HL-60 (cell line): ENCODE data around the gene COG8.

Source experiments
- DNase-seq, 2 experiments: peaks; one replicate each; pipeline ENCODE4 v3.0.0-alpha.2; 2010 to 2020; ENCODE audit warnings: low read depth in 1 of 2, low spot score in 1 of 2
- H3K27ac ChIP-seq: fragments of 250-450 bp; sonication (Bioruptor Pico); replicated peaks from 2 replicates; pipeline ENCODE4 v1.5.1; 2020; ENCODE audit warnings: mild to moderate bottlenecking, moderate library complexity
- H3K27me3 ChIP-seq: fragments of 250-450 bp; sonication (Bioruptor Pico); 2 replicates; pipeline ENCODE4 v1.5.1; 2021; ENCODE audit warnings: mild to moderate bottlenecking, moderate library complexity; ENCODE audit not compliant: insufficient read depth, poor library complexity, severe bottlenecking
- H3K4me3 ChIP-seq: replicated peaks from 2 replicates; pipeline ENCODE4 v1.5.1; 2011; ENCODE audit warnings: mild to moderate bottlenecking, control low read depth, low read length; ENCODE audit not compliant: insufficient read depth
- GABPA ChIP-seq: IDR thresholded peaks from 2 replicates; pipeline ENCODE4 v1.6.1; 2012; ENCODE audit warnings: low read depth
- POLR2AphosphoS5 ChIP-seq: IDR thresholded peaks from 2 replicates; pipeline ENCODE4 v1.6.1; 2012; ENCODE audit warnings: low read depth
- SPI1 ChIP-seq: IDR thresholded peaks from 2 replicates; pipeline ENCODE4 v1.6.1; 2012; ENCODE audit warnings: low read depth, mild to moderate bottlenecking, borderline replicate concordance
- TF ChIP-seq, protein P1 (sequence below): IDR thresholded peaks from one replicate; pipeline ENCODE4 v1.5.1; 2011; ENCODE audit warnings: low read length, control low read depth, inconsistent platforms; ENCODE audit not compliant: insufficient read depth
- TF ChIP-seq, protein P2 (sequence below): IDR thresholded peaks from 2 replicates; pipeline ENCODE4 v1.6.1; 2012; ENCODE audit warnings: low read depth; ENCODE audit not compliant: insufficient replicate concordance

COG8 gene

DNA sequence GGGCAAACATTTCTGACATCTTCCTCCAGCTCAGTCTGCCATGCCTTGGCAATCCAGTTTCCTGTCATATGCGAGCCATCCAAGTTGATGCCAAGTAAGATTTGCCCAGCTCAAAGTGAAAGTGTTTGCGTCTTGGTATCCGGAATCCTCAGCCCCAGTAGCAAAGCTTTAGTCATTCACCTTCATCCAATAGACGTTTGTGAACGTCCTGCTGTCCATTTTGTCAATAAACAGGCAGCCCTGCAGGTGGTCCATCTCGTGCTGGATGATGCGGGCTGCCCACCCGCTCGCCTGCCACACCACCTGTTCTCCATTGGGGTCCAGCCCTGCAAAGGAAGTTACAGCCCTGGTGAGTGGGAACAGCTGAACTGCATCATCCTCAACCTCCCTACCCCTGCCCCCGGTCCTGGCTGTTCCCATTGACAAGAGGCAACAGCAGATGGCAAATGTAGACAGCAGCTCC, 10.5 kb downstream of the COG8 start:
- no peak for DNase-seq
- Histone ChIP-seq H3K27ac (peak overlapping the region; percentile 69), H3K4me3 (peak overlapping the region; percentile 85)

DNA sequence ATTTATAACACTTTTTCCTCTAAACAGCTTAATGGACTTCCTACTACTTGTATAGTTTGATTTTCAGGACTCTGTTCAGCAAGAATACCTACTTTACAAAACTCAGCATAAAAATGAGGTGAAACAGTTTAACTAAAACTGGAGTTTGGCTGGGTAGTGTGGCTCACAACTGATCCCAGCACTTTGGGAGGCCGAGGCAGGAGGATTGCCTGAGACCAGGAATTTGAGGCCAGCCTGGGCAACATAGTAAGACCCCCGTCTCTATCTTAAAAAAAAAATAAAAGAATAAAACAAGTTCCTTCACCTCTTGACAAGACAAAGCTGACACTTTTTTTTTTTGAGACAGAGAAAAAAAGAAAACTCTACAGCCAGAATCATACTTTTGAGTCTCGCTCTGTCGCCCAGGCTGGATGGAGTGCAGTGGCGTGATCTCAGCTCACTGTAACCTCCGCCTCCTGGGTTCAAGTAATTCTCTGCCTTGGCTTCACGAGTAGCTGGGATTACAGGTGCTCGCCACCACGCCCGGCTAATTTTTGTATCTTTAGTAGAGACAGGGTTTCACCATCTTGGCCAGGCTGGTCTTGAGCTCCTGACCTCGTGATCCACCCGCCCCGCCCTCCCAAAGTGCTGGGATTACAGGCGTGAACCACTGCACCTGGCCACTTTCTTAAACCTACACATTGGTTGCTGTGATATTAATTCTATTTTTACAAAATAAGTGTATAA, 11.6 kb downstream of the COG8 start:
- Histone ChIP-seq H3K27ac (peak overlapping the region; percentile 69), H3K27me3 (no peaks in the 10 kb centered on the region), H3K4me3 (peak overlapping the region; percentile 85)
- DNase-seq, result no peak
- TF ChIP-seq, protein P1, sequence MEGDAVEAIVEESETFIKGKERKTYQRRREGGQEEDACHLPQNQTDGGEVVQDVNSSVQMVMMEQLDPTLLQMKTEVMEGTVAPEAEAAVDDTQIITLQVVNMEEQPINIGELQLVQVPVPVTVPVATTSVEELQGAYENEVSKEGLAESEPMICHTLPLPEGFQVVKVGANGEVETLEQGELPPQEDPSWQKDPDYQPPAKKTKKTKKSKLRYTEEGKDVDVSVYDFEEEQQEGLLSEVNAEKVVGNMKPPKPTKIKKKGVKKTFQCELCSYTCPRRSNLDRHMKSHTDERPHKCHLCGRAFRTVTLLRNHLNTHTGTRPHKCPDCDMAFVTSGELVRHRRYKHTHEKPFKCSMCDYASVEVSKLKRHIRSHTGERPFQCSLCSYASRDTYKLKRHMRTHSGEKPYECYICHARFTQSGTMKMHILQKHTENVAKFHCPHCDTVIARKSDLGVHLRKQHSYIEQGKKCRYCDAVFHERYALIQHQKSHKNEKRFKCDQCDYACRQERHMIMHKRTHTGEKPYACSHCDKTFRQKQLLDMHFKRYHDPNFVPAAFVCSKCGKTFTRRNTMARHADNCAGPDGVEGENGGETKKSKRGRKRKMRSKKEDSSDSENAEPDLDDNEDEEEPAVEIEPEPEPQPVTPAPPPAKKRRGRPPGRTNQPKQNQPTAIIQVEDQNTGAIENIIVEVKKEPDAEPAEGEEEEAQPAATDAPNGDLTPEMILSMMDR, result no peak
- TF ChIP-seq POLR2AphosphoS5, result no peak
- TF ChIP-seq SPI1, result no peak
- TF ChIP-seq, protein P2, sequence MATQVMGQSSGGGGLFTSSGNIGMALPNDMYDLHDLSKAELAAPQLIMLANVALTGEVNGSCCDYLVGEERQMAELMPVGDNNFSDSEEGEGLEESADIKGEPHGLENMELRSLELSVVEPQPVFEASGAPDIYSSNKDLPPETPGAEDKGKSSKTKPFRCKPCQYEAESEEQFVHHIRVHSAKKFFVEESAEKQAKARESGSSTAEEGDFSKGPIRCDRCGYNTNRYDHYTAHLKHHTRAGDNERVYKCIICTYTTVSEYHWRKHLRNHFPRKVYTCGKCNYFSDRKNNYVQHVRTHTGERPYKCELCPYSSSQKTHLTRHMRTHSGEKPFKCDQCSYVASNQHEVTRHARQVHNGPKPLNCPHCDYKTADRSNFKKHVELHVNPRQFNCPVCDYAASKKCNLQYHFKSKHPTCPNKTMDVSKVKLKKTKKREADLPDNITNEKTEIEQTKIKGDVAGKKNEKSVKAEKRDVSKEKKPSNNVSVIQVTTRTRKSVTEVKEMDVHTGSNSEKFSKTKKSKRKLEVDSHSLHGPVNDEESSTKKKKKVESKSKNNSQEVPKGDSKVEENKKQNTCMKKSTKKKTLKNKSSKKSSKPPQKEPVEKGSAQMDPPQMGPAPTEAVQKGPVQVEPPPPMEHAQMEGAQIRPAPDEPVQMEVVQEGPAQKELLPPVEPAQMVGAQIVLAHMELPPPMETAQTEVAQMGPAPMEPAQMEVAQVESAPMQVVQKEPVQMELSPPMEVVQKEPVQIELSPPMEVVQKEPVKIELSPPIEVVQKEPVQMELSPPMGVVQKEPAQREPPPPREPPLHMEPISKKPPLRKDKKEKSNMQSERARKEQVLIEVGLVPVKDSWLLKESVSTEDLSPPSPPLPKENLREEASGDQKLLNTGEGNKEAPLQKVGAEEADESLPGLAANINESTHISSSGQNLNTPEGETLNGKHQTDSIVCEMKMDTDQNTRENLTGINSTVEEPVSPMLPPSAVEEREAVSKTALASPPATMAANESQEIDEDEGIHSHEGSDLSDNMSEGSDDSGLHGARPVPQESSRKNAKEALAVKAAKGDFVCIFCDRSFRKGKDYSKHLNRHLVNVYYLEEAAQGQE, result no peak
- TF ChIP-seq GABPA, result no peak

More for the DNA sequence above, 10.5 kb downstream of the COG8 start:
- H3K27me3 ChIP-seq, result no peaks in the 10 kb centered on the region
- TF ChIP-seq, protein P1, result no peak
- TF ChIP-seq, protein P2, result no peak
- TF ChIP-seq POLR2AphosphoS5 (no peak; the same call in 1 of the 2 replicates), SPI1 (no peak), GABPA (no peak)

DNA sequence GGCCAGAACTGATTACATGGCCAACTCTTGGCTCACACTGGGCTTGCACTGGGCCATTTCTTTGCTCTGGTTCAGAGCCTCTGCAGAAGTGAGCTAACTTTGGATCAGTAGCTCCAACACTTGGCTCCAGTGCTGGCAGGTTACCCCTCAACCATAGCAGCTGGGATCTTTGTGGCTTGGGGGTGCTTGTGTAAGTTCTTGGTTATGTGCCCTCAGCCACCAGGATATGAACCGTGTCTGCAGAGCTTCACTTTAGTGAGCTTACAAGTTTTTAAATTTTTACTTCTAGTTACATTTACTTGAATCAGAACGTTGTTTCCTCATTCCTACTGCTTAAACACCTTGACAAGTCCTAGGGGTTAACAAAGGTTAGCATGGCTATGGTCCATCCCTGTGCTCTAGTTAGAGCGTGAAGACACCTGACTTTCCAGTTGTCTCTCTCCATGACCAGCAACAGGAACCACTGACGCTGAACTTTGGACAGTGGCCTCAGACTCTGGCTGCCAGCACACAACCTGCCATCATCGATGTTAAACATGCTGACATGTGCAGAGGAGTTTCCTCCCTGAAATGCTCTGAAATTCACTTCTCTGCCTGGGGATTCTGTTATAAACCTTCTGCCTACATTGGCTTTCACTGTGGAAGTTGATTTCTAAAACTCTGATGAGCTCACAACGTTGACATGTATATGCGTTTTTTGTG, 13.0 kb downstream of the COG8 start:
- no peaks in the 10 kb centered on the region for H3K27me3 ChIP-seq
- TF ChIP-seq GABPA (no peak), POLR2AphosphoS5 (0 out of 2 replicates have a peak, but pooled peaks have one; percentile 22)
- peak overlapping the region; percentile 29; the same call in 1 of the 2 replicates for H3K27ac ChIP-seq
- no peak overlapping the region for H3K4me3 ChIP-seq
- DNase-seq, result no peak

DNA sequence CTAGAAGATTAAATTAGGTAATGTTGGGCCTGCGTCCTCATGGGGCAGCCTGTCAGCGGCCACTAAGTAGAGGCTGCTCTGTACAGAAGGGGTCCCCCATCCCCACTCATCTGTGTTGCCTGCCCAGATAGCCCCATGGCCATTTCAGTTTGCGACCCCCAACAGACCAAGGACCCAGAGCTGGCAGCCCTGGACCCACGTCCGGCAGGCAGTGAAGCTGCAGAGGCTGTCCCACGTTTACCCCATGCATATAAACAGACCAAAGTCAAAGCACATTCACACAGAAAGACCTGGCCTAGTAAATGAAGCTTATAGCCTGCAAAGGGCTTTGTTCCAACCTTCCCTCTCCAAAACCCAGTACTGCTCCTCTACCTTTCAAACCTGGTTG, 13.6 kb downstream of the COG8 start:
- no peak overlapping the region for H3K4me3 ChIP-seq
- DNase-seq, result no peak
- TF ChIP-seq, protein P1, result no peak
- TF ChIP-seq GABPA (no peak), SPI1 (no peak), POLR2AphosphoS5 (no peak)
- TF ChIP-seq, protein P2, result no peak
- 0 out of 2 replicates have a peak overlapping the region, but pooled peaks have one; percentile 11 for H3K27ac ChIP-seq
- H3K27me3 ChIP-seq, result no peaks in the 10 kb centered on the region
